H1 (cell line): Measurements from ENCODE around the gene TAC4. TPM values are rescaled to one million over a fixed set of nuclear protein-coding genes. Genes with fewer than 3 reads are reported as not detected.

Experiments used
- CTCF ChIA-PET: fragments of 300-600 bp; sonication (Branson Sonifier 250); formaldehyde crosslinking; loops from one replicate; lab custom pipeline; 2021; ENCODE audit not compliant: partially characterized antibody; lab: Charles Lee
- POLR2A ChIA-PET: fragments of 300-600 bp; sonication (Branson Sonifier 250); formaldehyde crosslinking; loops from one replicate; lab custom pipeline; 2021; ENCODE audit warnings: inconsistent platforms; ENCODE audit not compliant: partially characterized antibody; lab: Charles Lee
- DNase-seq, 2 experiments: peaks; one replicate each; pipeline versions ENCODE4 v3.0.0 to v3.0.0-alpha.2; 2010 to 2022; ENCODE audit warnings: low spot score in 2 of 2, low read depth in 1 of 2, mixed read lengths in 1 of 2
- FAIRE-seq: peaks from 2 replicates; lab custom pipeline; 2011; peaks lifted over from hg19 to GRCh38; lab: Jason Lieb, UNC
- H2AFZ ChIP-seq: 2 replicates; pipeline ENCODE4 v1.8.1; 2012; ENCODE audit warnings: low read length, inconsistent platforms
- H2AK5ac ChIP-seq: 2 replicates; pipeline ENCODE4 v1.6.1; 2013; ENCODE audit warnings: low read depth, low read length
- H2BK120ac ChIP-seq: replicated peaks from 2 replicates; pipeline ENCODE3; 2013; ENCODE audit warnings: low read depth, low read length, inconsistent platforms
- H2BK12ac ChIP-seq: 2 replicates; pipeline ENCODE4 v1.6.1; 2013; ENCODE audit warnings: low read depth, low read length
- H2BK15ac ChIP-seq: 2 replicates; pipeline ENCODE4 v1.6.1; 2013; ENCODE audit warnings: low read length
- H2BK20ac ChIP-seq: 2 replicates; pipeline ENCODE4 v1.6.1; 2013; ENCODE audit warnings: low read length
- H2BK5ac ChIP-seq: 2 replicates; pipeline ENCODE4 v1.6.1; 2013; ENCODE audit warnings: low read depth, low read length
- H3K14ac ChIP-seq: 2 replicates; pipeline ENCODE4 v1.6.1; 2013; ENCODE audit warnings: inconsistent platforms; ENCODE audit not compliant: insufficient read length
- H3K18ac ChIP-seq: 2 replicates; pipeline ENCODE4 v1.6.1; 2013; ENCODE audit warnings: low read length; ENCODE audit errors: extremely low read depth
- H3K23ac ChIP-seq: 2 replicates; pipeline ENCODE4 v1.6.1; 2013; ENCODE audit warnings: inconsistent platforms; ENCODE audit not compliant: insufficient read length
- H3K23me2 ChIP-seq: 2 replicates; pipeline ENCODE4 v1.6.1; 2013; ENCODE audit warnings: low read depth, low read length
- H3K27ac ChIP-seq: 2 replicates; pipeline ENCODE4 v1.6.1; 2011; ENCODE audit warnings: low read depth, low read length, inconsistent platforms
- H3K27me3 ChIP-seq, 4 experiments: replicated peaks in 1 of 4; 1 replicate in 1 of 4; 2 replicates in 3 of 4; pipeline versions ENCODE4 v1.6.1 to v1.8.1; 2011 to 2013; ENCODE audit warnings: low read length in 3 of 4, mild to moderate bottlenecking in 3 of 4, inconsistent platforms in 2 of 4, mixed read lengths in 2 of 4, moderate library complexity in 1 of 4; ENCODE audit not compliant: control insufficient read depth in 3 of 4, insufficient read depth in 3 of 4; ENCODE audit errors: extremely low read depth in 1 of 4
- H3K36me3 ChIP-seq, 4 experiments: 2 replicates each; pipeline versions ENCODE4 v1.6.1 to v1.8.1; 2011 to 2013; ENCODE audit warnings: mild to moderate bottlenecking in 4 of 4, low read length in 3 of 4, moderate library complexity in 2 of 4, control low read depth in 1 of 4, inconsistent platforms in 1 of 4; ENCODE audit not compliant: insufficient read depth in 4 of 4, control insufficient read depth in 2 of 4
- H3K4ac ChIP-seq: replicated peaks from 2 replicates; pipeline ENCODE3; 2013; ENCODE audit warnings: low read length, low read depth, mixed read lengths, inconsistent platforms; ENCODE audit not compliant: insufficient read length
- H3K4me1 ChIP-seq, 4 experiments: replicated peaks in 1 of 4; 1 replicate in 1 of 4; 2 replicates in 3 of 4; pipeline versions ENCODE4 v1.6.1 to v1.8.1; 2011 to 2013; ENCODE audit warnings: low read length in 3 of 4, inconsistent platforms in 2 of 4, mixed read lengths in 1 of 4; ENCODE audit not compliant: insufficient read depth in 4 of 4, control insufficient read depth in 3 of 4
- H3K4me2 ChIP-seq, 2 experiments: 2 replicates each; pipeline versions ENCODE4 v1.6.1 to v1.8.1; 2011 to 2013; ENCODE audit warnings: low read depth in 2 of 2, low read length in 2 of 2, control low read depth in 1 of 2, inconsistent platforms in 1 of 2, mild to moderate bottlenecking in 1 of 2; ENCODE audit not compliant: insufficient read depth in 1 of 2
- H3K4me3 ChIP-seq, 4 experiments: fragments of 200-600, 300-600 bp in 1 of 4; sonication (generic), shearing (Covaris generic), sonication (Bioruptor Twin) in 1 of 4; 2 replicates each; pipeline versions ENCODE4 v1.5.1 to v1.8.1; 2011 to 2016; ENCODE audit warnings: low read length in 4 of 4, low read depth in 3 of 4, control low read depth in 2 of 4, inconsistent platforms in 2 of 4, mild to moderate bottlenecking in 2 of 4, mixed read lengths in 1 of 4, moderate library complexity in 1 of 4; ENCODE audit not compliant: insufficient read depth in 2 of 4; ENCODE audit errors: extremely low read depth in 1 of 4
- H3K56ac ChIP-seq: replicated peaks from 2 replicates; pipeline ENCODE3; 2013; ENCODE audit warnings: low read depth, mild to moderate bottlenecking, mixed read lengths, low read length, inconsistent platforms; ENCODE audit not compliant: insufficient read length
- H3K79me1 ChIP-seq: 2 replicates; pipeline ENCODE4 v1.6.1; 2013; ENCODE audit warnings: low read depth, low read length, control low read depth
- H3K79me2 ChIP-seq, 2 experiments: 2 replicates each; pipeline versions ENCODE4 v1.6.1 to v1.8.1; 2012 to 2013; ENCODE audit warnings: low read length in 2 of 2, mild to moderate bottlenecking in 2 of 2, inconsistent platforms in 1 of 2; ENCODE audit not compliant: insufficient read depth in 2 of 2, control insufficient read depth in 1 of 2
- H3K9ac ChIP-seq, 4 experiments: replicated peaks in 1 of 4; 1 replicate in 1 of 4; 2 replicates in 3 of 4; pipeline versions ENCODE4 v1.6.1 to v1.8.1; 2011 to 2013; ENCODE audit warnings: low read depth in 3 of 4, low read length in 3 of 4, control low read depth in 2 of 4, mild to moderate bottlenecking in 2 of 4, moderate library complexity in 2 of 4, inconsistent platforms in 1 of 4; ENCODE audit errors: extremely low read depth in 1 of 4
- H3K9me3 ChIP-seq, 2 experiments: 2 replicates each; pipeline versions ENCODE4 v1.6.1 to v1.8.1; 2012 to 2013; ENCODE audit warnings: mild to moderate bottlenecking in 2 of 2, moderate library complexity in 2 of 2, control low read depth in 1 of 2, inconsistent platforms in 1 of 2, low read depth in 1 of 2, low read length in 1 of 2, mixed read lengths in 1 of 2; ENCODE audit not compliant: insufficient read depth in 2 of 2
- H4K20me1 ChIP-seq, 2 experiments: replicated peaks in 1 of 2; 2 replicates each; pipeline versions ENCODE3 to v1.8.1; 2011 to 2013; ENCODE audit warnings: inconsistent platforms in 2 of 2, low read length in 2 of 2, mild to moderate bottlenecking in 1 of 2; ENCODE audit not compliant: insufficient read depth in 2 of 2, control insufficient read depth in 1 of 2
- H4K5ac ChIP-seq: 2 replicates; pipeline ENCODE4 v1.6.1; 2013; ENCODE audit warnings: low read length, low read depth, mixed read lengths, inconsistent platforms; ENCODE audit not compliant: insufficient read length
- H4K8ac ChIP-seq: 2 replicates; pipeline ENCODE4 v1.8.0; 2013; ENCODE audit warnings: mild to moderate bottlenecking, moderate library complexity, low read length, inconsistent platforms; ENCODE audit not compliant: insufficient read depth; ENCODE audit errors: extremely low read depth
- H4K91ac ChIP-seq: replicated peaks from 2 replicates; pipeline ENCODE3; 2013; ENCODE audit warnings: low read length, mixed read lengths, inconsistent platforms; ENCODE audit not compliant: insufficient read length
- ASH2L ChIP-seq: fragments of 200-600, 300-600 bp; sonication (generic); IDR thresholded peaks from one replicate; pipeline ENCODE4 v1.7.1; 2017; ENCODE audit warnings: low read length
- BCL11A ChIP-seq, 2 experiments: IDR thresholded peaks; one replicate each; pipeline ENCODE4 v1.6.1; 2011; ENCODE audit warnings: low read depth in 2 of 2, low read length in 2 of 2, mild to moderate bottlenecking in 2 of 2
- CEBPB ChIP-seq: IDR thresholded peaks from 2 replicates; pipeline ENCODE4 v1.6.1; 2012; ENCODE audit warnings: low read depth, low read length
- CHD2 ChIP-seq: IDR thresholded peaks from 2 replicates; pipeline ENCODE4 v1.6.1; 2012; ENCODE audit warnings: low read length, improper control_type of control experiment
- CREB1 ChIP-seq: IDR thresholded peaks from 2 replicates; pipeline ENCODE4 v1.6.1; 2012; ENCODE audit warnings: inconsistent platforms
- EP300 ChIP-seq, 2 experiments: IDR thresholded peaks; 1 replicate in 1 of 2; 2 replicates in 1 of 2; pipeline ENCODE4 v1.6.1; 2011 to 2012; ENCODE audit warnings: low read depth in 2 of 2, low read length in 2 of 2, mild to moderate bottlenecking in 2 of 2, borderline replicate concordance in 1 of 2, inconsistent platforms in 1 of 2, moderate library complexity in 1 of 2
- JUN ChIP-seq: IDR thresholded peaks from 2 replicates; pipeline ENCODE4 v1.6.1; 2011; ENCODE audit warnings: low read depth, mild to moderate bottlenecking, improper control_type of control experiment, low read length
- KDM4A ChIP-seq: IDR thresholded peaks from one replicate; pipeline ENCODE4 v1.7.1; 2012; ENCODE audit warnings: low read depth, mild to moderate bottlenecking, moderate library complexity, low read length, inconsistent platforms; ENCODE audit not compliant: severe bottlenecking
- MAFK ChIP-seq: IDR thresholded peaks from 2 replicates; pipeline ENCODE4 v1.6.1; 2012; ENCODE audit warnings: low read depth, mild to moderate bottlenecking, improper control_type of control experiment, low read length
- RNF2 ChIP-seq: fragments of 200-900, 300-1000 bp; sonication (generic); IDR thresholded peaks from 2 replicates; pipeline ENCODE4 v1.7.1; 2016; ENCODE audit warnings: borderline replicate concordance, low read depth, mild to moderate bottlenecking, antibody characterized with exemption, low read length; ENCODE audit not compliant: poor library complexity, severe bottlenecking; ENCODE audit errors: missing control alignments
- SIRT6 ChIP-seq: IDR thresholded peaks from one replicate; pipeline ENCODE4 v1.7.1; 2012; ENCODE audit warnings: low read length, inconsistent platforms
- TEAD4 ChIP-seq: IDR thresholded peaks from 2 replicates; pipeline ENCODE4 v1.6.1; 2012; ENCODE audit warnings: low read depth, low read length, inconsistent platforms, mixed read lengths
- ZNF274 ChIP-seq: IDR thresholded peaks from 2 replicates; pipeline ENCODE4 v1.7.0; 2012; ENCODE audit warnings: low read length, borderline replicate concordance; ENCODE audit errors: extremely low read depth
- WGBS, 2 experiments: shearing (Covaris generic) in 1 of 2; methylation state at CpG; one replicate each; pipeline versions ENCODE4 v1.1.6 to v1.1.7; 2013 to 2015; ENCODE audit warnings: low lambda C conversion rate in 2 of 2, mixed read lengths in 2 of 2, inconsistent platforms in 1 of 2, low coverage in 1 of 2, missing lambda C conversion rate in 1 of 2; ENCODE audit not compliant: insufficient replicate concordance in 2 of 2, insufficient coverage in 1 of 2, insufficient read length in 1 of 2; ENCODE audit errors: extremely low coverage in 1 of 2, missing lambda C conversion rate in 1 of 2; 5-methylcytosine and 5-hydroxymethylcytosine counted together
- polyA plus RNA-seq, 7 experiments: library from polyadenylated mRNA; depleted of rRNA in 3 of 7; stranded (reverse) in 5 of 7; unstranded in 2 of 7; fragments of >200 nt in 5 of 7; fragments of 200-250 nt in 2 of 7; gene quantifications; 1 replicate in 5 of 7; 2 replicates in 1 of 7; 4 replicates in 1 of 7; pipeline versions ENCODE4 v1.2.1 to v1.2.3, GENCODE V29; 2011 to 2013; ENCODE audit warnings: missing spikeins in 2 of 7, mixed read lengths in 2 of 7
- total RNA-seq: library from RNA; stranded (reverse); fragmentation: NEBNext Ultra II Directional; extraction: Animal tissue kit (Norgen Biotek cat#: 25700); gene quantifications from 2 replicates; pipeline ENCODE4 v1.2.1, GENCODE V29; 2021

TAC4 gene
- total and polyA plus RNA-seq, 2 of the 8 experiments (the other 6 are each of a cell fraction or from before 2014, with no cell fraction given), result 0.15 TPM; not detected in 1

GRCh38 chr17:49834118-49834743, 13.6 kb downstream of the TAC4 start:
- Histone ChIP-seq H4K91ac (no peak overlapping the region), H3K27ac (no peak overlapping the region), H3K79me1 (no peaks in the 10 kb centered on the region), H3K4ac (no peak overlapping the region), H2BK15ac (no peak overlapping the region), H3K4me2 (no peak overlapping the region), H3K36me3 (peaks cover 0 to 27% (median 23%) of the 10 kb centered on the region in 4 experiments; a peak in 6 of 8 replicates), H3K23me2 (no peaks in the 10 kb centered on the region), H3K9ac (no peak overlapping the region), H2BK5ac (no peak overlapping the region), H4K8ac (no peak overlapping the region; the same call in 1 of the 2 replicates), H2BK12ac (no peak overlapping the region), H2AFZ (no peak overlapping the region), H3K79me2 (no peaks in the 10 kb centered on the region), H3K4me1 (no peaks in the 10 kb centered on the region), H3K14ac (no peak overlapping the region), H3K4me3 (no peak overlapping the region), H3K56ac (no peak overlapping the region), H4K5ac (no peak overlapping the region), H3K9me3 (no peaks in the 10 kb centered on the region), H2BK120ac (no peak overlapping the region), H3K18ac (no peak overlapping the region), H4K20me1 (peaks cover 0 to 3% of the 10 kb centered on the region in 2 experiments), H2BK20ac (no peak overlapping the region), H3K27me3 (no peaks in the 10 kb centered on the region), H3K23ac (no peak overlapping the region), H2AK5ac (no peak overlapping the region)
- no peak for FAIRE-seq
- POLR2A ChIA-PET, result interaction anchor here (1.4 to 2.2 kb wide), 5 partner anchors 9 to 71 kb away, joined by 3 to 6 read pairs (median 5); partner anchors contain the start of genes FAM117A and TAC4
- WGBS, 2 experiments, result 93% methylated on average over 19 of the region's 19 CpGs; no CpG with 5 or more reads in 1 of the 2 experiments
- DNase-seq, result no peak
- CTCF ChIA-PET, result interaction anchor here (0.7 to 2.0 kb wide), 3 partner anchors 10 to 173 kb away, joined by 3 to 8 read pairs (median 3); no protein-coding TSS in a partner anchor
- no peak for TF ChIP-seq RNF2
- TF ChIP-seq MAFK, result no peak
- no peak for TF ChIP-seq KDM4A
- TF ChIP-seq ZNF274, result no peak
- TF ChIP-seq CHD2, result no peak
- TF ChIP-seq TEAD4, result no peak
- TF ChIP-seq BCL11A (IDR thresholded peaks at IDR 0.05; ENCODE audit: low read depth in 2 of 2, low read length in 2 of 2), result no peak
- TF ChIP-seq CREB1, result no peak
- TF ChIP-seq SIRT6, result no peak
- TF ChIP-seq ASH2L, result no peak
- no peak for TF ChIP-seq JUN
- TF ChIP-seq CEBPB, result no peak
- TF ChIP-seq EP300 (IDR thresholded peaks at IDR 0.05; ENCODE audit: borderline replicate concordance in 1 of 2, low read depth in 2 of 2, low read length in 2 of 2), result no peak
